ENCODE measurements around the gene RHBDL1.
A peak's percentile ranks its signal among the peaks of the same experiment; 100 is the strongest.

RHBDL1 gene

GRCh38 chr16:657487-657886 is 18.0 kb upstream of the RHBDL1 start:
- DNase-seq (ENCODE audit: low spot score), result no peak

- no peak for DNase-seq (ENCODE audit: low spot score)
These were observed 16.5 kb upstream of the RHBDL1 start for GRCh38 chr16:658679-659571.

GRCh38 chr16:659618-660017 is 15.9 kb upstream of the RHBDL1 start:
- DNase-seq (ENCODE audit: low spot score), result no peak

- no peak for DNase-seq (ENCODE audit: low spot score)
These were observed 15.4 kb upstream of the RHBDL1 start for GRCh38 chr16:660132-660458.

GRCh38 chr16:660459-661183 is 14.8 kb upstream of the RHBDL1 start:
- DNase-seq (ENCODE audit: low spot score), result peak; percentile 58

GRCh38 chr16:661184-661821 is 14.2 kb upstream of the RHBDL1 start:
- DNase-seq (ENCODE audit: low spot score), result no peak

GRCh38 chr16:662095-662494 is 13.4 kb upstream of the RHBDL1 start:
- no peak for DNase-seq (ENCODE audit: low spot score)

GRCh38 chr16:662597-662996 is 12.9 kb upstream of the RHBDL1 start:
- no peak for DNase-seq (ENCODE audit: low spot score)

- DNase-seq (ENCODE audit: low spot score), result no peak
These were observed 8.9 kb upstream of the RHBDL1 start for GRCh38 chr16:666572-666971.

- DNase-seq (ENCODE audit: low spot score), result no peak
These were observed 8.2 kb upstream of the RHBDL1 start for GRCh38 chr16:667113-667779.

GRCh38 chr16:667780-668518 is 7.5 kb upstream of the RHBDL1 start, which contains the start of gene RHOT2:
TSS of gene RHOT2 (plus strand) at chr16:668132. CDS start at chr16:668200, 68 bp downstream.
- peak; percentile 87 for DNase-seq (ENCODE audit: low spot score)

GRCh38 chr16:668519-669171 is 6.8 kb upstream of the RHBDL1 start:
- no peak for DNase-seq (ENCODE audit: low spot score)

- no peak for DNase-seq (ENCODE audit: low spot score)
These were observed 5.8 kb upstream of the RHBDL1 start for GRCh38 chr16:669666-670065.

- DNase-seq (ENCODE audit: low spot score), result no peak
These were observed 4.8 kb upstream of the RHBDL1 start for GRCh38 chr16:670485-671352.

GRCh38 chr16:671353-672131 is 3.9 kb upstream of the RHBDL1 start:
- DNase-seq (ENCODE audit: low spot score), result no peak

- DNase-seq (ENCODE audit: low spot score), result no peak
These were observed 3.1 kb upstream of the RHBDL1 start for GRCh38 chr16:672371-672770.

GRCh38 chr16:672851-673250 is 2.6 kb upstream of the RHBDL1 start:
- DNase-seq (ENCODE audit: low spot score), result no peak

GRCh38 chr16:673399-673991 is 2.0 kb upstream of the RHBDL1 start:
- no peak for DNase-seq (ENCODE audit: low spot score)

Data from SW480 (cell line).